GM21381 (cell line): ENCODE data around the gene NPIPB2.
A peak's percentile ranks its signal among the peaks of the same experiment; 100 is the strongest.
"Not testable (repeated sequence)": the region's sequence is repeated elsewhere in the genome, so short reads cannot be mapped to it uniquely, and the experiment has no call there.

Experiments used
- ATAC-seq: cut with Tn5 transposase; IDR thresholded peaks from one replicate; pipeline ENCODE4 v1.9.1; 2021; ENCODE audit warnings: mild to moderate bottlenecking, moderate library complexity; ENCODE audit not compliant: unreplicated experiment

NPIPB2 gene

DNA sequence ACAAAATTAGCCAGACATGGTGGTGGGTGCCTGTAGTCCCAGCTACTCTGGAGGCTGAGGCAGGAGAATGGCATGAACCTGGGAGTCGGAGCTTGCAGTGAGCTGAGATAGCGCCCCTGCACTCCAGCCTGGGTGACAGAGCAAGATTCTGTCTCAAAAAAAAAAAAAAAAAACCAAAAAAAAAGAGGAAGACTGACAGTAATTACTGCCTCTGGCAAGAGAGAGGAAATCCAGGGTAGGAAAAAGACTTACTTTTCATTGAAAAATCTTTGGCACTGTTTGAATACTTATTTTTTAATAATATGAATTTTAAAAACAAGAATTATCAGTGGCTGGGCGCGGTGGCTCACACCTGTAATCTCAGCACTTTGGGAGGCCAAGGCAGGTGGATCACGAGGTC, 20.6 kb upstream of the NPIPB2 start:
- not testable (repeated sequence) for ATAC-seq

DNA sequence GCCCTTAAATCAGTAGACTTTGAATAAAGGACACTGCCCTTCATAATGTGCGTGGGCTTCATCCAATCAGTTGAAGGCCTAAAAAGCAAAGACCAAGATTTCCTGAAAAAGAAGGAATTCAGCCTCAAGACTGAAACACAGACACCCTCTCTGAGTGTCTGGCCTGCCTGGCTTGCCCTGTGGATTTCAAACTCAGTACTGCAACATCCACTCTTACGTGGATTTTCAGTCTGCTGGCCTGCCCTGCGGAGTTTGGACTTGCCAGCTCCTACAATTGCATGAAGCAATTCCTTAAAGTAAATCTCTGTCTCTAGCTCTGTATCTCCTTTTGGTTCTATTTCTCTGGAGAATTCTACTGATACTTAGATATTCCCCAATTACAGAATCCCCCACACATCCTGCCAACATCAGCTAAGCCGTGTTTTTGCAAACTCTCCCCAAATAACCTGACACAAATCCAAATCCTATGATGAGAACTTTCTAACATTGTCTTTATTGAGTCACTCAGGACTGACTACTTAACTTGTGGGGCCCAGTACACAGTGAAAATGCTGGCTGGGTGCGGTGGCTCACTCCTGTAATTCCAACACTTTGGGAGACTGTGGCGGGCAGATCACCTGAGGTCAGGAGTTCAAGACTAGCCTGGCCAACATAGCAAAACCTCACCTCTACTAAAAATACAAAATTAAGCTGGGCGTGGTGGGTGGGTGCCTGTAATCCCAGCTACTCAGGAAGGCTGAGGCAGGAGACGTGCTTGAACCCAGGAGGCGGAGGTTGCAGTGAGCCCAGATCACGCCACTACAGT, 15.9 kb upstream of the NPIPB2 start:
- no peak for ATAC-seq

DNA sequence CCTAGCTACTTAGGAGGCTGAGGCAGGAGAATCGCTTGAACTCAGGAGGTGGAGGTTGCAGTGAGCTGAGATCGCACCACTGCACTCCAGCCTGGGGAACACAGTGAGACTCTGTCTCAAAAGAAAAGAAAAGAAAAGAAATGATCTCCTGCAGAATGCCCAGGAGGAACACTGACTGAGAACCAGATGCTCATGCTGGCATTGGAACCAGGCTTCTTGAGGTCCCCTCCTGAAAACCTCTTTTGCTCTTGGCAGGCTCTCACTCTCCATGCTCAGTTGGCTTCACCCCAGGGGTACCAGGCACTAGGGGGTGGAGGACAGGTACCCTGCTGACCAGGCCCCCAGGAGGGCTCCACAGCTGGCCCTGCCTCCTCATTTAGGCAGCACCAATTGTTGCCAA, 14.7 kb upstream of the NPIPB2 start:
- no peak for ATAC-seq

DNA sequence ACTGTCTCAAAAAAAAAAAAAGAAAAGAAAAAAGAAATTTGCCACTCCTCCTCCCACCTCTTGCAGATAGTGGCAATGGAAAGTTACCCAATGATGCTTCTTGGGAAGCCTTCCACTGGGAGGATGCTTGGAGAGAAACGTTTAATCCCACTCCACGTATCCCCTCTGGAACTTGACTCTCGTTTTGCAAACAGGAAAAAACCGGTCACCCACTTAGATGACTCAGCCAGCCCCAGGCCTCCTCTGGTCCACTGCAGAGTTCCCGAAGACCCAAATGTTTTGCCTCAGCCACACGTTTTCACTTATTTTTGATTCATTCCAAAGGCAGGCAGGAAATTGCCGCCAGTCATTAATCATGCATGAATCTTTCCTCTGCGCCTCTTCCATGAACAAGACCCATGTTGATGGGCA, 13.9 kb upstream of the NPIPB2 start:
- no peak for ATAC-seq

DNA sequence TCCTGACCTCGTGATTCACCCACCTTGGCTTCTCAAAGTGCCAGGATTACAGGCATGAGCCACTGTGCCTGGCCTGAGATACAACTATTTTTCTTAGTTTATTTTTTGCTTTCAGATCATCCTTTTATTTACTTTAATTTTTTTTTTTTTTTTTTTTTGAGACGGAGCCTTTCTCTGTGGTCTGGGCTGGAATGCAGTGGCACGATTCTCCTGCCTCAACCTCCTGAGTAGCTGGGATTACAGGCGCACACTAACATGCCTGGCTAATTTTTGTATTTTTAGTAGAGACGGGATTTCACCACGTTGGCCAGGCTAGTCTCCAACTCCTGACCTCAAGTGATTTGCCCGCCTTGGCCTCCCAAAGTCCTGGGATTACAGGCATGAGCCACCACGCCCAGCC, 11.7 kb upstream of the NPIPB2 start:
- ATAC-seq: not testable (repeated sequence)

DNA sequence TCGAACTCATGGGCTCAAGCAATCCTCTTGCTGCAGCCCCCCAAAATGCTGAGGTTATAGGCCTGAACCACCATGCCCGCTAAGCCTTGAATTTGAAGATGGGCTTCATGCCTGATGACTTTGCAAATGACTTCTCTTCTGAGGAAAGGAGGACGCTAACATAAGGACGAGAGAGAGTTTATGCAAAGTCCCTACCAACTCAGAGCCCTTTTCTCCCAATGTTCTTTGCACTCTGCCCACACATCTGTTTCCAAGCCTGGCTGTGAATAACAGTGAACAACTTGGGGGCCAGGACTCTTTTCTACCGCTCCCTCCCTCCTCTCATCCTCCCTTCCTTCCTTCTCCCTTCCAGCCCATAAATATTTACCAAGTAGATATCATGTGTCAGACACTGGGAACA, 8.5 kb upstream of the NPIPB2 start:
- ATAC-seq: no peak

DNA sequence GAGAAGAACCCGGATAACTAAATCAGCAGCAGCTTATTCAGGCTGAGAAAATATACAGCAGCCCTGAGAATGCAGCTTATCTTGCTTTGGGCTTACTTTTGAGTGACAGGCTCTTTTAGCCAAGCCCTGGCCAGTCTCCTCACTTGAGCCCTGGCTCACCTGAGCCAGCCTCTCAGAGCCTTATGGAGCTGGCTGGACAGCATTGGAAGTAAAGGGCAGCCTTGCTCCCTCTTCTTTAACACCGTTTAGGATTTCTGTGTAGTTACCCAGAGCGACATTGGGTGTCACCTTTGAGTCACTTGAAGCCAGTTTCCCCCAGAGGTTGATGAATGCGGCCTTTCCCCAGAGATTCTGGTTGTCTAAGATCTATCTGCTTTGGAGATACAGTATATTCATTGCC, 7.7 kb upstream of the NPIPB2 start:
- ATAC-seq: peak; percentile 62

DNA sequence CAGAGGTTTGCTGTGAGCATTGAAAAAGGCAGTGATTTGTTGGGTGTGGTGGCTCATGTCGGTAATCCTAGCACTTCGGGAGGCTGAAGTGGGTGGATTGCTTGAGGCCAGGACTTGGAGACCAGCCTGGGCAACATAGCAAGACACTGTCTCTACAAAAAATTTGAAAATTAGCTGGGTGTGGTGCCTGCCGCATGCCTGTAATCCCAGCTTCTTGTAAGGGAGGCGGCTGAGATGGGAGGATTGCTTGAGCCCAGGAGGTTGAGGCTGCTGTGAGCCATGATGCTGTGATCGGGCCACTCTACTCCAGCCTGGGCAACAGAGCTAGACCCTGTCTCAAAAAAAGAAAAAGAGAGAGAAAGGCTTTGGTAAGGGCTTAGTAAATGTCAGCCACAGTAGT, 7.0 kb upstream of the NPIPB2 start:
- ATAC-seq: no peak

DNA sequence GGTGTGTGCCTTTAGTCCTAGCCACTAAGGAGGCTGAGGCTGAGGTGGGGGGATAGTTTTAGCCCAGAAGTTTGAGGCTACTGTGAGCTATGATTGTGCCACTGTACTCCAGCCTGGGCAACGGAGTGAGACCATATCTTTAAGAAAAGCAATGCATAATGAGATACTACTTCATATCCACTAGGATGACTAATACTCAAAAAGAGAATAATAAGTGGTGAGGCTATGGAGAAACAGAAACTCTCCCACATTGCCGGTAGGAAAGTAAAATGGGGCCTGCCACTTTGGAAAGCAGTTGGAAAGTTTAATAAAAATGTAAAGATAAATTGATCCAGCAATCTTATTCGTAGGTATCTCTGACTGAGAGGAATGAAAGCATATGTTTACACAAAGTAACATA, 4.6 kb upstream of the NPIPB2 start:
- no peak for ATAC-seq

DNA sequence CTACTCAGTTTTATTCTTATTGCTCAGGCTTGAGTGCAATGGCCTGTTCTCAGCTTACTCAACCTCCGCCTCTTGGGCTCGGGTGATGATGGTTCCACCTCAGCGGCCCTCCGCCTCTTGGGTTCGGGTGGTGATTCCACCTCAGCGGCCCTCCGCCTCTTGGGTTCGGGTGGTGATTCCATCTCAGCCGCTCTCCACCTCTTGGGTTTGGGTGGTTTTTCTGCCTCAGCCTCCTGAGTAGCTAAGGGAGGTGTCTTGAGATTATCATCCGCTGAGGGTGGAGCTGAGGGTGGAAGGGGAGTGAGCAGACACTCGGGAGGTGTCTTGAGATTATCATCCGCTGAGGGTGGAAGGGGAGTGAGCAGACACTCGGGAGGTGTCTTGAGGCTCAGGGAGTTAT, 14.5 kb downstream of the NPIPB2 start:
- ATAC-seq: not testable (repeated sequence)

DNA sequence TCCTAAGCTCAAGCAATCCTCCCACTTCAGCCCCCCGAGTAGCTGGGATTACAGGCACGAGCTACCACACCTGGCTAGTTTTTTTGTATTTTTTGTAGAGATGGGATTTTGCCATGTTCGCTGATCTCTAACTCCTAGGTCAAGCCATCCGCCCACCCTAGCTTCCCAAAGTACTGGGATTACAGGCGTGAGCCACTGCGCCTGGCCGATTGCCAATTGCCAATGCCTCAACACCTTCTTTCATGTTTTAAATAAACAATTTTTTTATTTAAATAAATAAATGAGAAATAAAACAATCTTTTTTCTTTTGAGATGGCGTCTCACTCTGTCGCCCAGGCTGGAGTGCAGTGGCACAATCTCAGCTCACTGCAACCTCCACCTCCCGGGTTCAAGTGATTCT, 17.8 kb downstream of the NPIPB2 start:
- ATAC-seq: not testable (repeated sequence)

DNA sequence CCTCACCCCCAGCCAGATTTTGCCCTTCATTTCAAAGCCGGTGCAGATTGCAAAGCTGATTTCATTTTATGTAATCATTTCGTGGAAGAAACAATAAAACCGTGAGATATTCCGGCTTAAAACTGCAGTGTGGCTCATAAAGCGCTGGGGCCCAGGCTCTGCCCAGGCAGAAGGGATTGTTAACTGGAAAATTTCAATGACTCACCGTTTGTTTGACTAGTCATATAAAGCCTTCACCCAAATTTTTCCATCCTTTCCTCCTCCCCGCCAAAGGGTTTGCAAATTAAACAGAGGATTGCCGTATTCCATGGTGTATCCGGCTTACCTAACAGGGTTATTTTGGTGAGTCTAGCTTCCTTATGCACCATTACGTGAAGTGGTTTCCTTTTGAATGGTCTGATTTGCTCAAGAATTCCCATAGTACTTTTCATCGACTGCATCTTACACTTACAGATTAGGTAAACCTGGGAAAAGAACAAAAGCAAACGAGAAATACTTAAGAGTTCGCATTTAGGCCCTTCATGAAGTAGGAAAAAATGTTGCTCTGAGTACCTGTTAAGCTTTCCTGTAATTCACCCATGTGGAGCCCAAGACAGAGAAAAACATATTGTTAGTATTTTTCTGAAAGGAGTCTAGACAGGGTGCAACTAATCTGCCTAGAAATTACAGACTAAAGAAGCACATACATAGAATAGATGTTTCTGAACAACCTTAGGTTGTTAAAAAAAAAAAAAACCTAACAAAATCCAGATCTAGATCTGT, 25.1 kb downstream of the NPIPB2 start:
- no peak for ATAC-seq

DNA sequence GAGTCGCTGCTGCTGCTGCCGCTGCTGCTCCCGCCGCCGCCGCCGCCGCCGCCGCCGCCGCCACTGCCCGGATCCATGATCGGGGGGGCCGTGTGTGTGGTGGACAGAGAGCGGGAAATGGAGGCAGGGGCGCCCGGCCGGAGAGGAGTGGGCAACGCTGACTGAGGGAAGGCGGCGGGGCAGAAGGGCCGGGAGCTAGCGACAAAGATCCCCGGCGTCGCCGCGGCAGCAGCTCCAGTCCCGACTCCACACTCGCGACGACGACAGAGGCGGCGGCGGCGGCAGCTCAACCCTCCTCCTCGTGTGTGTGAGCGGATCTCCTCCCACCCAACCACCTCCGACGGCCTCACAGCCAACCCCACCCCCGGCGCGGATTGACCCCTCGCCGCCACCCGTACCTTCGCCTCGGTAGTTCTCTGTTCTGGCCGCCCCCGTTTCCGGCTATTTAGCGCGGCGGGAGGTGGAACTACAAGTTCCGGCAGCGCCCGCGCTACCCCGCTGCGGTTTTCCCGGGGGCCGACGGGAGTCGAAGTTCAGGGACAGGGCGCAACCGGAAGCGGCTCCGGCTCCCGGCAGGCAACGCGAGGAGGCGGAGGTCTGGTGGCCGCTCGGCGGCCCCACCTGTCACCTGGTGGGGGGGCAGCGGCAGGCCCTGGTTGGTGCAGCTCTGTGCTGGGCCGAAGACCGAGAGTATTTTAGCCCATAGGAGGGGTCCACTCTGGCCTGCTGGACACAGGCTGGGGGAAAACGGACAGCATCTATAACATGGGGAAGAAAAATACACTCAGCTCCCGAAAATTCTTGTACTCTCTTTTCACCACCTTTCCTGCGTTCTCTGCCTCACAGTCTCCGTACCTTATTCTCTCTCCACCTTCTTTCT, 26.0 kb downstream of the NPIPB2 start, which contains the start of gene GSPT1:
TSS of gene GSPT1 (minus strand) at position 313 of the 880 bp plus-strand sequence. CDS start at position 77, 236 bp downstream.
- ATAC-seq: peak; percentile 84

DNA sequence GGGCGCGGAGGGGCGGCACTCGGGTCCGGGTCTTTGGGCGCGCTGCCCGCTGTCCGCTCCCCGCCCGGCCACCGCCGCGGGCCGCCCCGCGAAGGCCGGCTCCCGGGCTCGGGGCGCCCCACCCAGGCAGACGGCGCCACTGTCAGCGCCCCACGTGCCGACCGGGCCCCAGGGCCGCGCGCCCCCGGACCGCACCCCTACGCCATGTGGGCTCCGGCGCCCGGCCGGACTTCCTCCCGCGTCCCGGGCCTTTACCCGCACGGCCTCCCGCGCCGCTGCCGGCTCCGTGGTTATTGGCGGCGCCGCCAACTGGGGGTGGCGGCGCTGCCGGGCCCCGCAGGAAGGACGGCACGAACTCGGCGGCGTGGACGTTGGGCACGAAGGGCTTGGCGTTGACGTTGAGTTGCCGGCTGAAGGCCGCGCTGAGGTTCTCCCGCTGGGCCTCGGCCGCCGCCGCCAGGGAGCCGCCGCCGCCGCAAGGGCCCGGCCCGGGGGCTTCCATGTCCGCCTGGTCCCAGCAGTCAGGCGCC, 26.7 kb downstream of the NPIPB2 start:
- ATAC-seq: peak; percentile 28

DNA sequence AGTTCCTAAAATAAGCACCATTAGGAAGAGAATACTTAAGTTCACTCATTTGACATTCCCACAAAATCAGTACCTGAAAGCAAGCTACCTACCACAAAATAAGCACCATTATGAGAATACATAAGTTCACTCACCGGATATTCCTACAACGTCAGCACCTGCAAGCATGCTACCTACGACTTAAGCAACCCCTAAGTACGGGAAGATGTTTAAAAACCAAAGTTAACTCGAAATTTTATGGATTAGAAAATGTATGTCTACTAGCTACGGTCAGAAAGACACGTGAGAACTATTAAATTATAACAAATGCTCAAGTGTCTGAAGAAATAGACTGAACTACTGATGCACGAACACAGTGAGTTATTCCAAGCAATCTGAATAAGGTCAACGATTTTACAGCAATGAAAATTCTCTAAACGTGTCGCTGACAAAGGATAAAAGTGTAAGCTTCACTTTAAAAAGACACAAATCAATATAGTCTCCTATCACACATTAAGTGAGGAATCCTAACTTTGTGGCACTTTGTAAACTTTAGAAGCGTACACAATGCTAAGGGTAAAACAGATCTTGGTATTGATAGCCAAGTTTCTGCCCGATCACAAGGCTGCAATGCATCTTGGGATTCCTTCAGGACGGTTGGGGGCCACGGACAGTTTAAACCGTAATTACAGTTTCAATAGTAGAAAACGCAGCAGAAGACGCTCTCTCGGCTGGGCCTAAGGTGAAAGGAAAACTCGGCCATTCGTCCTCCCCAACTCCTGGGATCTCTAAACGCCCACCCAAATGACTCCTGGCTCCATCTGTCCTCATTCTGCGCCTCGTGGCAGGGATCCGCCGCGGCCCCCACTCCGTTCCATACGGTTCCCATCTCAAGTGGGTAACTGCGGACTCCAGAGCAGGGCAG, 27.4 kb downstream of the NPIPB2 start:
- ATAC-seq: no peak

DNA sequence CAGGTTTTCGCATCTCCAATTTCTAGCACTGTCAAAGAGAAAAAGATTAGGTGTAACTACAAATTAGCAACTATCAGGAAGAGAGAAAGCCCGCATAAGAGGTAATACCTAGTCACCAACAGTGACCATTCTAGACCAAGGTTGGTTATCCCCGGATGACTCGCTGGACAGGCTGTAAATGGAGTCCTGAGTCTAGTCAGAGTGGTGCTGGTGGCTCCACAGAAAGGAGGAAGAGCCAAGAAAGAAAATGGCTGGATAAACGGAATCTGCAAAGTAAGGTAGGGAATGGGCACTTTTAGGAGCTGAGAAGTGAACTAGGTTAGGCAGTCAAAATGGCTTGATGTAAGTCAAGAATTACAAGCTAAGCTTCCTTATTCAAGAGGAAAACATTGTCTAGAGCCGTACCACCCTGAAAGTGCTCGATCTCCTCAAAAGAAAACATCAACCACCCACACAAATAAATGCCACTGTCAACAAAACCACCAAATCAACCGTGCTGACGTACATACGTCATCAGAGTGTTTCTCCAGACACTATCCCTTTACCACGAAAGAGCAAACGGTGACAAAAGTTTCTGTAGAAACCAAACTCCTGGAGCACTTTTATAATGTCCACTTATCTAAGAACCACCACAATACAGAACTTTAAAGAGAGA, 28.3 kb downstream of the NPIPB2 start:
- ATAC-seq: no peak

DNA sequence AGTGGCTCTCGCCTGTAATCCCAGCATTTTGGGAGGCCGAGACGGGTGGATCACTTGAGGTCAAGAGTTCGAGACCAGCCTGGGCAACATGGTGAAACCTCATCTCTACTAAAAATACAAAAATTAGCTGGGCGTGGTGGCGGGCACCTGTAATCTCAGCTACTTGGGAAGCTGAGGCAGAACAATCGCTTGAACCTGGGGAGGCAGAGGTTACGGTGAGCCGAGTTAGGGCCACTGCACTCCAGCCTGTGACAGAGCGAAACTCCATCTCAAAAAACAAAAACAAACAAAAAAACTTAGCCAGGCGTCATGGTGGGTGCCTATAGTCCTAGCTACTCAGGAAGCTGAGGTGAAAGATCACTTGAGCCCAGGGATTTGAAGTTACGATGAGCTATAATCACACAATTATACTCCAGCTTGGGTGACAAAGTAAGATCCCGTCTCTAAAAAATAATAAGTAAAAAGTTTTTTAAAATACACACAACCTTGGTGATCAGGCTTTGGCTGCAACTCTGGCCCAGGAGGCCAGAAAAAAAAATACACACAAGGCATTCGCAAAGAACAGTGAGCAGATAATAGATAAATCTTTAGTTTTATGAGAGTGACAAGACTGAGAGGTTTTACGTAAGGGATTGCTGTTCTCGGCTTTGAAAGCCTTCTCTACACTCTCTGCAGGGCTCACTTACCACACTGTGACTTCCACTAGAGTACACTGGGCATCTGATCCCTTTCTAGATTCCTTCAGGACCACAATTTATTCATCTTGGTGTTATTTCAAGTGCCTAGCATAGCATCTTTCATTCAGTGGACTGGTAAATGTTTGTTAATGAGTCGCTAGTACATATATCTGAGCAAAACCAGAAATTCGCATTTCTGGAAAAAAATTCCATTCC, 31.9 kb downstream of the NPIPB2 start:
- ATAC-seq: no peak
